GM23248 (cell line): ENCODE data around the gene GGTLC1.

Experiments used
- EZH2 ChIP-seq: fragments of 200-600 bp; sonication (generic); IDR thresholded peaks from 2 replicates; pipeline ENCODE4 v1.6.1; 2018; ENCODE audit warnings: antibody characterized with exemption, mild to moderate bottlenecking; ENCODE audit not compliant: insufficient read depth, poor library complexity, severe bottlenecking
- EZH2phosphoT487 ChIP-seq: fragments of 200-600 bp; sonication (generic); IDR thresholded peaks from 2 replicates; pipeline ENCODE4 v1.6.1; 2018; ENCODE audit warnings: antibody characterized with exemption, moderate library complexity, mild to moderate bottlenecking, low read depth; ENCODE audit not compliant: insufficient read depth

GRCh38 chr20:24016607-24017457, 28.3 kb upstream of the GGTLC1 start:
- TF ChIP-seq EZH2phosphoT487, result no peak
- no peak for TF ChIP-seq EZH2
